ENCODE measurements around the gene USF1. TPM values are rescaled to one million over a fixed set of nuclear protein-coding genes. Genes with fewer than 3 reads are reported as not detected.

Gene USF1
- total RNA-seq, 2 donors from 2014 or later = 32.7 to 46.5 TPM

DNA sequence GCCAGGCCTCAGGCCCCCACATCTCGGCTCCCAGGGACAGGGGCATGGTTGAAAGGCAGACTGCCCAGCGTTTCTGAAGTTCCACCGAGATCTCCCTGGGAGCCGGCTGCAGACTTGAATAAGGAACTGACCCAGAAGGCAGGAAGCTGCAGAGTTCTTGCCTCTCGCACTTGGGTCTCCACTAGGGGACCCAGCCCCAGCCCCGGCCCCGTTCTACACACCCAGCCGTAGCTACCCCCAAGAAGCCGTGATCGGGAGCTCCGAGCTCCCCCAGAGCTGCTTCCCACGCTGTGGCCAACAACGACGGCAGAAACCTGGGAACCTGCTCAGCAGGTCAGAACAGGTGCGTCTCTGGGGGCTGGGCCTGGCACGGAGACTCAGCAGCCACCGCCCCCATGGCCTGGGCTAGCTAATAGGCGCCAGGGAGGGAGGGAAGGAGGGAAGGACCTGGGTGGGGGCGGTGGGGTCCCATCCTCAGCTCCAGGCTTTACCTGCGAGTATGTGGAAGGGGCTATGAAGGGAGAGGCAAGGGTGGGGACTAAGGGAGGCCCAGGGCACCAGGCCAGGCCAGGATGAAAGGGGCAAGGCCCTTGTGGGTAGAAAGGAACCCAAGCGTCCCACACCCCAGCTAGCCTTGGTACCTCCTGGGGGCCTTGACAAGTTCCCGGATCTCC lies 43.6 kb upstream of the USF1 start, which contains the start of gene NECTIN4:
Gene NECTIN4, minus strand, starts transcription at position 308 of the 674 bp plus-strand sequence. Its CDS starts 262 bp downstream, at position 46.
- no peaks in the 10 kb centered on the region for H3K27me3 ChIP-seq
- peak; percentile 82 to 93 (median 90) for DNase-seq
- H3K4me1 ChIP-seq = peaks cover 58% of the 10 kb centered on the region
- H3K9me3 ChIP-seq = no peaks in the 10 kb centered on the region
- no peaks in the 10 kb centered on the region for H3K36me3 ChIP-seq (replicated peaks in 1 of 2; ENCODE audit: insufficient read depth in 1 of 2, low read depth in 2 of 2)
- peak; percentile 94 for ATAC-seq
- intact Hi-C loops (cut with DNase I) = no loop called here
- peak within 1 kb of the TSS; percentile 52 to 82 (median 80) for H3K27ac ChIP-seq
- 18% methylated on average over 8 to 22 of the region's 22 CpGs for WGBS, 2 donors
- peak; percentile 65 to 86 (median 80) for TF ChIP-seq POLR2A (IDR thresholded peaks at IDR 0.05)
- TF ChIP-seq, protein P1, sequence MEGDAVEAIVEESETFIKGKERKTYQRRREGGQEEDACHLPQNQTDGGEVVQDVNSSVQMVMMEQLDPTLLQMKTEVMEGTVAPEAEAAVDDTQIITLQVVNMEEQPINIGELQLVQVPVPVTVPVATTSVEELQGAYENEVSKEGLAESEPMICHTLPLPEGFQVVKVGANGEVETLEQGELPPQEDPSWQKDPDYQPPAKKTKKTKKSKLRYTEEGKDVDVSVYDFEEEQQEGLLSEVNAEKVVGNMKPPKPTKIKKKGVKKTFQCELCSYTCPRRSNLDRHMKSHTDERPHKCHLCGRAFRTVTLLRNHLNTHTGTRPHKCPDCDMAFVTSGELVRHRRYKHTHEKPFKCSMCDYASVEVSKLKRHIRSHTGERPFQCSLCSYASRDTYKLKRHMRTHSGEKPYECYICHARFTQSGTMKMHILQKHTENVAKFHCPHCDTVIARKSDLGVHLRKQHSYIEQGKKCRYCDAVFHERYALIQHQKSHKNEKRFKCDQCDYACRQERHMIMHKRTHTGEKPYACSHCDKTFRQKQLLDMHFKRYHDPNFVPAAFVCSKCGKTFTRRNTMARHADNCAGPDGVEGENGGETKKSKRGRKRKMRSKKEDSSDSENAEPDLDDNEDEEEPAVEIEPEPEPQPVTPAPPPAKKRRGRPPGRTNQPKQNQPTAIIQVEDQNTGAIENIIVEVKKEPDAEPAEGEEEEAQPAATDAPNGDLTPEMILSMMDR (IDR thresholded peaks at IDR 0.05) = no peak
- no peak within 1 kb of the TSS for H3K4me3 ChIP-seq

DNA sequence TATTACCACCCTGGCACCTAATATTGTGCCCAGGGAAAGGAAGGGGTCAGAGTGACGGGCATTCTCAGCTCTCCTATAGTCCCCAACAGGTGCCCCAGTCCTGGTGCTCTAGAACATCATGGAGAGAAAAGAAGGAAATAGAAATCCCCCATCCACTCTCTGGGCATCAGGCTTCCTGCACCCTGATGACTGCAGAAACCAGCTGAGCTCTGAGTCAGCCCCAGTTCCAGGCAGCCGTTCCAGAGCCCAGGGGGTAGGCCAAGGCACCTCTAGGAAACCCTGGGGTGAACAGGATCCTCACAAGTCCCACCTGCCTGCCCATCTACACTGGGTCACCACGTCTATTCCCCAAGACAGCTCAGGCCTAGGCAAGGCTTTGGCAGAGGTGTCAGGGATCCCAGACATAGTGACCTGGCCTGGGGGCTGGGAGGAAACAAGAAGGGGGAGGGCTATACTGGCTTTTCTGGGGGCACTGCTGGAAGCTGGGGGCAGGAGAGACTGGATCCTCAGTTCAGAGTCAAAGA lies 42.9 kb upstream of the USF1 start:
- WGBS, 2 donors = 48 to 66% methylated on average over 2 to 3 of the region's 3 CpGs
- Histone ChIP-seq H3K9me3 (no peaks in the 10 kb centered on the region), H3K36me3 (replicated peaks in 1 of 2; ENCODE audit: insufficient read depth in 1 of 2, low read depth in 2 of 2) (no peaks in the 10 kb centered on the region), H3K4me3 (no peak overlapping the region), H3K4me1 (peaks cover 66% of the 10 kb centered on the region), H3K27me3 (no peaks in the 10 kb centered on the region), H3K27ac (peak overlapping the region; percentile 52 to 82 (median 80))
- TF ChIP-seq, protein P1 (IDR thresholded peaks at IDR 0.05) = no peak
- no peak for TF ChIP-seq POLR2A (IDR thresholded peaks at IDR 0.05)
- ATAC-seq (peak; percentile 58), DNase-seq (peak; percentile 42 to 62 (median 52))
- intact Hi-C loops (cut with DNase I) = no loop called here

DNA sequence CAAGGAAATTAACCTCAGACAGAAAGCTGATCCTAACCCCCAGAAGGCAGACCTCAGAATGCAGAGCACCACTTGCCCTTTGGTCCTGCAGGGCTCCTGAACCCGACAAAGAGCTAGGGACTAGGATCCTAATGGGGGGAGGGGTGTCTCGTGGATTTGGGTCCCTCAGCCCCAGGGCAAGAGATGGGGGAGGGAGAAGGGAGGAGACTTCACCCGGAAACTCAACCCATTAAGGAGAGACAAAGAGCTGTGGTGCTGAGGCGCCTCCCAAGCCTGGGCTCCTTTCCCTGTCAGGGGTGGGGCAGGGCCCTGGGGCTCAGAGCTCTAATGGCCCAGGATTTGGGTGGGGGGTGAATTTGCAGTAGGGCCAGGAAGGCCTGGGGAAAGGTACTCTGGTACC lies 40.7 kb upstream of the USF1 start:
- WGBS, 2 donors = 77 to 88% methylated on average over 4 of the region's 4 CpGs
- H3K36me3 ChIP-seq (replicated peaks in 1 of 2; ENCODE audit: insufficient read depth in 1 of 2, low read depth in 2 of 2) = no peaks in the 10 kb centered on the region
- no peaks in the 10 kb centered on the region for H3K9me3 ChIP-seq
- H3K27ac ChIP-seq = peak overlapping the region in 1 of 4 donors; percentile 13
- no peak overlapping the region for H3K4me3 ChIP-seq
- TF ChIP-seq POLR2A (IDR thresholded peaks at IDR 0.05) = no peak
- TF ChIP-seq, protein P1 (IDR thresholded peaks at IDR 0.05) = no peak
- intact Hi-C loops (cut with DNase I) = no loop called here
- no peak for ATAC-seq
- peaks cover 78% of the 10 kb centered on the region for H3K4me1 ChIP-seq
- no peak for DNase-seq
- no peaks in the 10 kb centered on the region for H3K27me3 ChIP-seq

DNA sequence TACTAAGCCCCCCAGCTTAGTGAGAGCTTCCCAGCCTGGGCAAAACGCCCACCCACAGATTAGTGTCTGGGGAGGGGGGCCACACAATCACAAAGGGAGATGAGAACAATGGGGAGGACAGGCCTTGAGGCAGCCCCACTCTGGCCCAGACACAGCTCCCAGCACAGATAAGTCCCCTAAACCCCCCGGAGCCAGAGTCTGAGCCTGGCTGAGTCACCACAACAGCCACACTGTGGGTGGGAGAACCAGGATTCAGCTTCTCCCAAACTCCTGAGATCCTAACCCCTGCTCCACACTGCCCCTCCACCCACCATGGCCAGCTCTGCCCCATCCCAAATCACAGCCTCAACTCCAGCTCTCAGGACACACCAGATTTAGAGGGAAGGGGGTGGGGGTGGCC lies 39.4 kb upstream of the USF1 start:
- peaks cover 75% of the 10 kb centered on the region for H3K4me1 ChIP-seq
- H3K4me3 ChIP-seq = no peak overlapping the region
- H3K36me3 ChIP-seq (replicated peaks in 1 of 2; ENCODE audit: insufficient read depth in 1 of 2, low read depth in 2 of 2) = no peaks in the 10 kb centered on the region
- peak overlapping the region in 2 of 4 donors; percentile 70 to 84 for H3K27ac ChIP-seq
- TF ChIP-seq, protein P1 (IDR thresholded peaks at IDR 0.05) = no peak
- no peak for TF ChIP-seq POLR2A (IDR thresholded peaks at IDR 0.05)
- intact Hi-C loops (cut with DNase I) = no loop called here
- ATAC-seq = no peak
- H3K9me3 ChIP-seq = no peaks in the 10 kb centered on the region
- no peaks in the 10 kb centered on the region for H3K27me3 ChIP-seq
- 64% methylated on average over 2 of the region's 2 CpGs; no CpG with 5 or more reads in 1 of the 2 donors for WGBS, 2 donors
- DNase-seq = no peak
